Measurements from ENCODE around the gene TPP2.
A peak's percentile ranks its signal among the peaks of the same experiment; 100 is the strongest.

TPP2 gene

GRCh38 chr13:102721800-102722231 lies 125.0 kb downstream of the TPP2 start:
- Histone ChIP-seq H3K9ac (ENCODE audit: low read length) (no peak overlapping the region), H3K27ac (ENCODE audit: low read depth, low read length) (no peak overlapping the region), H3K27me3 (ENCODE audit: insufficient read depth, low read length) (no peaks in the 10 kb centered on the region), H2BK5ac (ENCODE audit: low read depth, low read length, poor library complexity) (no peak overlapping the region), H2AFZ (ENCODE audit: insufficient read depth, low read length, poor library complexity) (no peak overlapping the region), H2BK12ac (ENCODE audit: low read length) (no peak overlapping the region), H4K8ac (ENCODE audit: low read depth, low read length) (no peak overlapping the region), H3K4me2 (ENCODE audit: low read length) (no peak overlapping the region), H4K12ac (ENCODE audit: low read depth, low read length) (no peak overlapping the region), H2AK5ac (ENCODE audit: low read length) (no peak overlapping the region), H2BK120ac (ENCODE audit: insufficient read depth, low read length, poor library complexity) (no peak overlapping the region), H3K4ac (ENCODE audit: low read depth, low read length) (no peak overlapping the region), H3K9me3 (ENCODE audit: insufficient read depth, low read depth, low read length) (no peaks in the 10 kb centered on the region), H4K91ac (ENCODE audit: low read depth, low read length) (no peak overlapping the region), H3K4me1 (ENCODE audit: control insufficient read depth in 1 of 2, insufficient read depth in 2 of 2, low read length in 2 of 2) (no peaks in the 10 kb centered on the region), H3K79me1 (ENCODE audit: low read length) (no peaks in the 10 kb centered on the region), H3K18ac (ENCODE audit: low read length) (no peak overlapping the region), H3K14ac (ENCODE audit: low read length) (no peak overlapping the region), H3K23ac (ENCODE audit: low read length) (no peak overlapping the region), H3K4me3 (ENCODE audit: low read depth, low read length) (no peak overlapping the region), H3K79me2 (ENCODE audit: control insufficient read depth, insufficient read depth, low read length, poor library complexity) (no peaks in the 10 kb centered on the region), H3K36me3 (ENCODE audit: control insufficient read depth in 1 of 2, insufficient read depth in 2 of 2, low read length in 2 of 2) (no peaks in the 10 kb centered on the region)
- DNase-seq: no peak
- WGBS (ENCODE audit: extremely low coverage, insufficient coverage, insufficient read length): no CpG with 5 or more reads among the region's 1 CpG

- H3K23ac ChIP-seq (ENCODE audit: low read length): no peak overlapping the region
- no peak overlapping the region for H3K4ac ChIP-seq (ENCODE audit: low read depth, low read length)
- no peaks in the 10 kb centered on the region for H3K27me3 ChIP-seq (ENCODE audit: insufficient read depth, low read length)
- H2BK120ac ChIP-seq (ENCODE audit: insufficient read depth, low read length, poor library complexity): no peak overlapping the region
- no peak overlapping the region for H2AK5ac ChIP-seq (ENCODE audit: low read length)
- H3K36me3 ChIP-seq (ENCODE audit: control insufficient read depth in 1 of 2, insufficient read depth in 2 of 2, low read length in 2 of 2): no peaks in the 10 kb centered on the region
- H3K27ac ChIP-seq (ENCODE audit: low read depth, low read length): no peak overlapping the region
- no peak overlapping the region for H2BK5ac ChIP-seq (ENCODE audit: low read depth, low read length, poor library complexity)
- WGBS (ENCODE audit: extremely low coverage, insufficient coverage, insufficient read length): no CpG with 5 or more reads among the region's 6 CpGs
- no peak overlapping the region for H3K18ac ChIP-seq (ENCODE audit: low read length)
- H3K4me3 ChIP-seq (ENCODE audit: low read depth, low read length): no peak overlapping the region
- no peaks in the 10 kb centered on the region for H3K79me2 ChIP-seq (ENCODE audit: control insufficient read depth, insufficient read depth, low read length, poor library complexity)
- peak; percentile 61 to 92 for DNase-seq
- H3K4me2 ChIP-seq (ENCODE audit: low read length): no peak overlapping the region
- H2AFZ ChIP-seq (ENCODE audit: insufficient read depth, low read length, poor library complexity): no peak overlapping the region
- H3K14ac ChIP-seq (ENCODE audit: low read length): no peak overlapping the region
- no peaks in the 10 kb centered on the region for H3K79me1 ChIP-seq (ENCODE audit: low read length)
- H2BK12ac ChIP-seq (ENCODE audit: low read length): no peak overlapping the region
- no peak overlapping the region for H4K12ac ChIP-seq (ENCODE audit: low read depth, low read length)
- no peak overlapping the region for H4K8ac ChIP-seq (ENCODE audit: low read depth, low read length)
- no peak overlapping the region for H3K9ac ChIP-seq (ENCODE audit: low read length)
- H3K9me3 ChIP-seq (ENCODE audit: insufficient read depth, low read depth, low read length): no peaks in the 10 kb centered on the region
- H4K91ac ChIP-seq (ENCODE audit: low read depth, low read length): no peak overlapping the region
- no peaks in the 10 kb centered on the region for H3K4me1 ChIP-seq (ENCODE audit: control insufficient read depth in 1 of 2, insufficient read depth in 2 of 2, low read length in 2 of 2)
These were observed 128.1 kb downstream of the TPP2 start for GRCh38 chr13:102724923-102725322.

GRCh38 chr13:102726430-102726829 lies 129.6 kb downstream of the TPP2 start:
- Histone ChIP-seq H3K23ac (ENCODE audit: low read length) (no peak overlapping the region), H3K4ac (ENCODE audit: low read depth, low read length) (no peak overlapping the region), H2BK120ac (ENCODE audit: insufficient read depth, low read length, poor library complexity) (no peak overlapping the region), H2BK5ac (ENCODE audit: low read depth, low read length, poor library complexity) (no peak overlapping the region), H3K18ac (ENCODE audit: low read length) (no peak overlapping the region), H2AFZ (ENCODE audit: insufficient read depth, low read length, poor library complexity) (no peak overlapping the region), H3K4me2 (ENCODE audit: low read length) (no peak overlapping the region), H3K36me3 (ENCODE audit: control insufficient read depth in 1 of 2, insufficient read depth in 2 of 2, low read length in 2 of 2) (no peaks in the 10 kb centered on the region), H3K4me3 (ENCODE audit: low read depth, low read length) (no peak overlapping the region), H3K9ac (ENCODE audit: low read length) (no peak overlapping the region), H3K27me3 (ENCODE audit: insufficient read depth, low read length) (no peaks in the 10 kb centered on the region), H4K91ac (ENCODE audit: low read depth, low read length) (no peak overlapping the region), H4K8ac (ENCODE audit: low read depth, low read length) (no peak overlapping the region), H3K14ac (ENCODE audit: low read length) (no peak overlapping the region), H4K12ac (ENCODE audit: low read depth, low read length) (no peak overlapping the region), H2BK12ac (ENCODE audit: low read length) (no peak overlapping the region), H3K79me2 (ENCODE audit: control insufficient read depth, insufficient read depth, low read length, poor library complexity) (no peaks in the 10 kb centered on the region), H3K4me1 (ENCODE audit: control insufficient read depth in 1 of 2, insufficient read depth in 2 of 2, low read length in 2 of 2) (no peaks in the 10 kb centered on the region), H2AK5ac (ENCODE audit: low read length) (no peak overlapping the region), H3K9me3 (ENCODE audit: insufficient read depth, low read depth, low read length) (no peaks in the 10 kb centered on the region), H3K79me1 (ENCODE audit: low read length) (no peaks in the 10 kb centered on the region), H3K27ac (ENCODE audit: low read depth, low read length) (no peak overlapping the region)
- peak in 1 of 2 donors; percentile 41 for DNase-seq
- no CpG with 5 or more reads among the region's 2 CpGs for WGBS (ENCODE audit: extremely low coverage, insufficient coverage, insufficient read length)
